ENCODE data around the gene ERI3. TPM values are rescaled to one million over a fixed set of nuclear protein-coding genes. Genes with fewer than 3 reads are reported as not detected.

ERI3 gene
- total and polyA plus RNA-seq, 2 of the 13 experiments (the other 11 are each of a cell fraction or from before 2014, with no cell fraction given): 35.6 to 35.9 TPM

DNA sequence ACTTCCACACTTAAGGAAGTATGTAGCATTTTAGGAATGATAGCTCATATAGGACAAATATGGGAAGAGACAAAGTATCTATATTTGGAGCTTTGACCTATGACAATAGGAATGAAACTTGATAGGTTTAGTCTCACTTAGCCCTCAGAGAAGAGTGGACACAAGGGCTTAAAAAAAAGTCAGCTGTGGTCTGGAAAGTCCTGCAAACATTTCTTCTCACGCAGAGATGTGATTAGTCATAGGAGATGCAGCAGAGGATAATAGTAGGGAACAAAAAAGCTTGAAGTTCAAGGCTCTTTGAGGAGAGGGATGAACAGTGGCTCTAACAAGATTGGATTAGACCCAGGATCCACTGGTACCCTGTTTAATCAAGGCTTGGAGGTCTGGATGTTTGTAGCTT lies 35.2 kb upstream of the ERI3 start (continued):
- TF ChIP-seq, protein P1, sequence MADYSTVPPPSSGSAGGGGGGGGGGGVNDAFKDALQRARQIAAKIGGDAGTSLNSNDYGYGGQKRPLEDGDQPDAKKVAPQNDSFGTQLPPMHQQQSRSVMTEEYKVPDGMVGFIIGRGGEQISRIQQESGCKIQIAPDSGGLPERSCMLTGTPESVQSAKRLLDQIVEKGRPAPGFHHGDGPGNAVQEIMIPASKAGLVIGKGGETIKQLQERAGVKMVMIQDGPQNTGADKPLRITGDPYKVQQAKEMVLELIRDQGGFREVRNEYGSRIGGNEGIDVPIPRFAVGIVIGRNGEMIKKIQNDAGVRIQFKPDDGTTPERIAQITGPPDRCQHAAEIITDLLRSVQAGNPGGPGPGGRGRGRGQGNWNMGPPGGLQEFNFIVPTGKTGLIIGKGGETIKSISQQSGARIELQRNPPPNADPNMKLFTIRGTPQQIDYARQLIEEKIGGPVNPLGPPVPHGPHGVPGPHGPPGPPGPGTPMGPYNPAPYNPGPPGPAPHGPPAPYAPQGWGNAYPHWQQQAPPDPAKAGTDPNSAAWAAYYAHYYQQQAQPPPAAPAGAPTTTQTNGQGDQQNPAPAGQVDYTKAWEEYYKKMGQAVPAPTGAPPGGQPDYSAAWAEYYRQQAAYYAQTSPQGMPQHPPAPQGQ (CRISPR knock-in tag; IDR thresholded peaks at IDR 0.05; ENCODE audit: borderline replicate concordance): no peak
- TF ChIP-seq ISL2 (CRISPR knock-in tag; IDR thresholded peaks at IDR 0.05) (no peak), ZBTB42 (CRISPR knock-in tag; IDR thresholded peaks at IDR 0.05) (no peak), ZNF737 (CRISPR knock-in tag; IDR thresholded peaks at IDR 0.05; ENCODE audit: borderline replicate concordance) (no peak), RARA (CRISPR knock-in tag; IDR thresholded peaks at IDR 0.05) (0 out of 2 replicates have a peak, but pooled peaks have one; percentile 17), PTBP1 (IDR thresholded peaks at IDR 0.05; ENCODE audit: low read depth, low read length, poor library complexity, severe bottlenecking) (no peak), ZBTB1 (CRISPR knock-in tag; IDR thresholded peaks at IDR 0.05; ENCODE audit: borderline replicate concordance) (no peak), ZBTB38 (CRISPR knock-in tag; IDR thresholded peaks at IDR 0.05) (no peak), ELF3 (CRISPR knock-in tag; IDR thresholded peaks at IDR 0.05) (no peak), SOX5 (CRISPR knock-in tag; IDR thresholded peaks at IDR 0.05; ENCODE audit: borderline replicate concordance) (0 out of 2 replicates have a peak, but pooled peaks have one; percentile 35), HNRNPLL (IDR thresholded peaks at IDR 0.05; ENCODE audit: low read depth, low read length, poor library complexity, severe bottlenecking) (no peak)
- TF ChIP-seq, protein P2, sequence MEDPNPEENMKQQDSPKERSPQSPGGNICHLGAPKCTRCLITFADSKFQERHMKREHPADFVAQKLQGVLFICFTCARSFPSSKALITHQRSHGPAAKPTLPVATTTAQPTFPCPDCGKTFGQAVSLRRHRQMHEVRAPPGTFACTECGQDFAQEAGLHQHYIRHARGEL (CRISPR knock-in tag; IDR thresholded peaks at IDR 0.05): no peak
- TF ChIP-seq, protein P3, sequence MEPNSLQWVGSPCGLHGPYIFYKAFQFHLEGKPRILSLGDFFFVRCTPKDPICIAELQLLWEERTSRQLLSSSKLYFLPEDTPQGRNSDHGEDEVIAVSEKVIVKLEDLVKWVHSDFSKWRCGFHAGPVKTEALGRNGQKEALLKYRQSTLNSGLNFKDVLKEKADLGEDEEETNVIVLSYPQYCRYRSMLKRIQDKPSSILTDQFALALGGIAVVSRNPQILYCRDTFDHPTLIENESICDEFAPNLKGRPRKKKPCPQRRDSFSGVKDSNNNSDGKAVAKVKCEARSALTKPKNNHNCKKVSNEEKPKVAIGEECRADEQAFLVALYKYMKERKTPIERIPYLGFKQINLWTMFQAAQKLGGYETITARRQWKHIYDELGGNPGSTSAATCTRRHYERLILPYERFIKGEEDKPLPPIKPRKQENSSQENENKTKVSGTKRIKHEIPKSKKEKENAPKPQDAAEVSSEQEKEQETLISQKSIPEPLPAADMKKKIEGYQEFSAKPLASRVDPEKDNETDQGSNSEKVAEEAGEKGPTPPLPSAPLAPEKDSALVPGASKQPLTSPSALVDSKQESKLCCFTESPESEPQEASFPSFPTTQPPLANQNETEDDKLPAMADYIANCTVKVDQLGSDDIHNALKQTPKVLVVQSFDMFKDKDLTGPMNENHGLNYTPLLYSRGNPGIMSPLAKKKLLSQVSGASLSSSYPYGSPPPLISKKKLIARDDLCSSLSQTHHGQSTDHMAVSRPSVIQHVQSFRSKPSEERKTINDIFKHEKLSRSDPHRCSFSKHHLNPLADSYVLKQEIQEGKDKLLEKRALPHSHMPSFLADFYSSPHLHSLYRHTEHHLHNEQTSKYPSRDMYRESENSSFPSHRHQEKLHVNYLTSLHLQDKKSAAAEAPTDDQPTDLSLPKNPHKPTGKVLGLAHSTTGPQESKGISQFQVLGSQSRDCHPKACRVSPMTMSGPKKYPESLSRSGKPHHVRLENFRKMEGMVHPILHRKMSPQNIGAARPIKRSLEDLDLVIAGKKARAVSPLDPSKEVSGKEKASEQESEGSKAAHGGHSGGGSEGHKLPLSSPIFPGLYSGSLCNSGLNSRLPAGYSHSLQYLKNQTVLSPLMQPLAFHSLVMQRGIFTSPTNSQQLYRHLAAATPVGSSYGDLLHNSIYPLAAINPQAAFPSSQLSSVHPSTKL (CRISPR knock-in tag; IDR thresholded peaks at IDR 0.05): peak; percentile 40; the same call in 1 of the 2 replicates
